Keratinocyte (primary cell): Measurements from ENCODE around the gene FPR1.

Source experiments
- CTCF ChIP-seq, 3 experiments: IDR thresholded peaks in 1 of 3; conservative IDR thresholded peaks in 1 of 3; optimal IDR thresholded peaks in 1 of 3; 2 replicates in 2 of 3; 3 replicates in 1 of 3; pipeline versions ENCODE3 to v1.5.1; 2011; ENCODE audit warnings: low read length in 3 of 3, mild to moderate bottlenecking in 3 of 3, moderate library complexity in 2 of 3, control low read depth in 1 of 3, inconsistent platforms in 1 of 3; ENCODE audit not compliant: insufficient read depth in 2 of 3; ENCODE audit errors: extremely low read depth in 1 of 3
- EZH2 ChIP-seq: IDR thresholded peaks from one replicate; pipeline ENCODE4 v1.6.1; 2012; ENCODE audit warnings: inconsistent platforms, mild to moderate bottlenecking, low read length, moderate library complexity

GRCh38 chr19:51755571-51755970 is 3.9 kb upstream of the FPR1 start:
- TF ChIP-seq CTCF (optimal IDR thresholded peaks at IDR 0.05 in 1 of 3, IDR thresholded peaks at IDR 0.05 in 1 of 3, conservative IDR thresholded peaks at IDR 0.05 in 1 of 3; ENCODE audit: extremely low read depth in 1 of 3, insufficient read depth in 2 of 3, low read length in 3 of 3) = no peak
- TF ChIP-seq EZH2 = no peak
